Natural killer cell treated with Interleukin-12 subunit alpha and Interleukin-12 subunit beta and Interleukin-15 and Interleukin-18, amount 100 ng/mL, for 72 hours (primary cell): Measurements from ENCODE around the gene SFSWAP. TPM values are rescaled to one million over a fixed set of nuclear protein-coding genes. Genes with fewer than 3 reads are reported as not detected.
A peak's percentile ranks its signal among the peaks of the same experiment; 100 is the strongest.
"Not testable (repeated sequence)": the region's sequence is repeated elsewhere in the genome, so short reads cannot be mapped to it uniquely, and the experiment has no call there.

ENCODE experiments used
- ATAC-seq, 2 donors: fragments of 150-1000 bp; cut with Tn5 transposase in 1 of 2; sonication (Bioruptor Pico), chemical (Tn5 transposase) in 1 of 2; 2 replicates each; pipeline ENCODE4 v1.10.0; 2021
- DNase-seq: peaks from one replicate; pipeline ENCODE4 v3.0.0; 2022; ENCODE audit warnings: low spot score
- H3K27ac Mint-ChIP-seq, 2 donors: 1 replicate in 1 of 2; 2 replicates in 1 of 2; pipeline ENCODE4 v1.8.0; 2022; ENCODE audit warnings: mixed read lengths in 2 of 2, mild to moderate bottlenecking in 1 of 2, moderate library complexity in 1 of 2
- H3K27me3 Mint-ChIP-seq, 2 donors: 1 replicate in 1 of 2; 2 replicates in 1 of 2; pipeline ENCODE4 v1.8.0; 2022; ENCODE audit warnings: mixed read lengths in 2 of 2
- H3K36me3 Mint-ChIP-seq: one replicate; pipeline ENCODE4 v1.8.0; 2022; ENCODE audit warnings: mixed read lengths
- H3K4me1 Mint-ChIP-seq, 2 donors: 1 replicate in 1 of 2; 2 replicates in 1 of 2; pipeline ENCODE4 v1.8.0; 2022; ENCODE audit warnings: low read depth in 2 of 2, mixed read lengths in 2 of 2, mild to moderate bottlenecking in 1 of 2
- H3K4me3 Mint-ChIP-seq: one replicate; pipeline ENCODE4 v1.8.0; 2022; ENCODE audit warnings: mixed read lengths
- H3K9me3 Mint-ChIP-seq: 2 replicates; pipeline ENCODE4 v1.8.0; 2022; ENCODE audit warnings: mixed read lengths
- total RNA-seq, 2 donors: library from RNA; stranded (reverse); gene quantifications; one replicate each; pipeline ENCODE4 v1.2.3, GENCODE V29; 2022

The SFSWAP gene
- total RNA-seq, 2 donors from 2014 or later: 64.9 to 91.6 TPM

DNA sequence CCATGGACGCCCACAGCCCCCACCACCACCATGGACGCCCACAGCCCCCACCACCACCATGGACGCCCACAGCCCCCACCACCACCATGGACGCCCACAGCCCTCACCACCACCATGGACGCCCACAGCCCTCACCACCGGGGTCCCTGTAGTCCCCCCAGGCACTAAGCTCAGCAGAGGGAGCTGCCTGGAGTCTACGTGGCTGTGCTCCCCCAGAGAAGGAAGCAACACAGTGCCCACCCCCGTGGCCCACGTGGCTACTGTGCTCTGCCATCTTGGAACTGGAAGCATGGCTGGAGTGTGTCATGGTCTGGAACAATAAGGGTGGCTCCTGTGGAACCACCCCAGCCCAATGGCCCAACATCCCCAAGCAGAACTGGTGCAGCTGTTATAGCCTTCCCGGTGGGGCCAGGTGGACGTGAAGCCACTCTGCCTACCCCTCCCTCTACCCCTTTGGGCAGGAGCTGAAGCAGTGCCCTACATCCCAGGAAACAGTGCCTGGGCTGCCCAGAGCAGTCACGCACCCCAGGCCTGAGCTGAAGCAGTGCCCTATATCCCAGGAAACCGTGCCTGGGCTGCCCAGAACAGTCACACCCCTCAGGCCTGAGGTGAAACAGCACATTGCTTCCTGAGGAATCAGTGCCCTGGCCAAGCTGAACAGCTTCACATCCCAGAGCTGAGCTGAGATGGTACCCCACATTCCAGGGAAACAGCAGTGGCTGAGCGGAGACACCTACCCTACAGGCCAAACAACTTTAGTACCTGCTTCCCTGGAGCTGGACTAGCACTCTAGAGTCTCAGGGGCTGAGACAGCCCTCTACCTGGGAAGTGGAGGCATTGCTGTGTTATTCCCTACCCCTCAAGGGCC lies 9.0 kb upstream of the SFSWAP start:
- ATAC-seq (no peak), DNase-seq (no peak)
- Mint-ChIP-seq H3K27ac (no peak overlapping the region), H3K9me3 (peaks cover 3% of the 10 kb centered on the region), H3K36me3 (peaks cover 13% of the 10 kb centered on the region), H3K27me3 (peaks cover 14 to 16% of the 10 kb centered on the region in 2 donors), H3K4me3 (no peak overlapping the region), H3K4me1 (no peaks in the 10 kb centered on the region)

DNA sequence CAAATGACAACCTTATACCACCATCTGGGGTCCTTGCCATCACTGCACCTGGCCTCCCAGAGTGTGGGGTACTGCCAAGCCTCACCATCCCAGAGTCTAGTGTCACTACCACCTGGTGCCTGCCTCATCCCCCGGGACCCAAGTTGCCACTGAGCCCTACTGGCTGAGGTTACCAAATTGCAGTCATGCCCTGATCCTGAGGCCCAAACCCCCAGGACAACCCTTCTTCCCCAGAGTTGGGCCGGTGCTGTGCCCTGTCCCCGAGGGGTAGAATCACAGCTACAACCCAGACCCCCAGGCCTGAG lies 8.4 kb upstream of the SFSWAP start:
- no peak overlapping the region for H3K4me3 Mint-ChIP-seq
- H3K27ac Mint-ChIP-seq: no peak overlapping the region
- peaks cover 3% of the 10 kb centered on the region for H3K9me3 Mint-ChIP-seq
- peaks cover 14 to 16% of the 10 kb centered on the region in 2 donors for H3K27me3 Mint-ChIP-seq
- ATAC-seq (no peak), DNase-seq (no peak)
- H3K4me1 Mint-ChIP-seq: no peaks in the 10 kb centered on the region
- peaks cover 13% of the 10 kb centered on the region for H3K36me3 Mint-ChIP-seq

DNA sequence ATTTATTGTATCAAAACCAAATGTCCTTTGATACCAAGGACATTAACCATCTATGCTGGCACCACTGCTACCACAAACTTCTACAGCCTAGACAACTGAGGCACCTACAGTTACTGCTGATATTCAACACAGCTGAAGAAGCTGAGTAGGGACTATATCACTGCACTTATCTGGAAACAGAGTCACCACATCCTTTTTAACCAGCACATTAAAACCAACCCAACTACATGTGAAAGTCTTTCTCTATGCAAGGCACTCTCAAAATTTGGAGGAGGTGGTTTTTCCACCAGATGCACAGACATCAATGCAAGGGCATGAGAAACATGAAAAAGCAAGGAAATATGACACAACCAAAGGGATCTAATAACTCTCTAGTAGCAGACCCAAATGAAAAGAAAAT lies 7.7 kb upstream of the SFSWAP start:
- Mint-ChIP-seq H3K27ac (no peak overlapping the region), H3K4me3 (no peak overlapping the region), H3K27me3 (peaks cover 14 to 16% of the 10 kb centered on the region in 2 donors), H3K36me3 (peaks cover 13% of the 10 kb centered on the region), H3K9me3 (peaks cover 3% of the 10 kb centered on the region), H3K4me1 (no peaks in the 10 kb centered on the region)
- DNase-seq (no peak), ATAC-seq (no peak)

DNA sequence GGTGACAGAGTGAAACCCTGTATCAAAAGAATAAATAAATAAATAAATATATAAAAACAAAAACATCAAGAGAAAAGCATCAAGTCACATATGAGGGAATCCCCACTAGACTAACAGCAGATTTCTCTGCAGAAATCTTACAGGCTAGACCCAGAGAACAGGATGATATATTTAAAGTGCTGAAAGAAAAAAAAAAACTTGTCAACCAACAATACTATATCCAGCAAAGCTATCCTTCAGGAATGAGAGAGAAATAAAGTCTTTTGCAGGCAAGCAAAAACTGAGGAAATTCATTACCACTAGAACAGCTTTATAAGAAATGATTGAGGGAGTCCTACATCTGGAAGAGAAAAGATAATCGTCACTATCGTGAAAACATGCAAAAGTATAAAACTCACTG lies 6.4 kb upstream of the SFSWAP start:
- Mint-ChIP-seq H3K4me3 (no peak overlapping the region), H3K4me1 (peaks cover 3 to 4% of the 10 kb centered on the region in 2 donors), H3K36me3 (peaks cover 16% of the 10 kb centered on the region), H3K9me3 (peaks cover 3% of the 10 kb centered on the region), H3K27ac (no peak overlapping the region), H3K27me3 (peaks cover 9 to 10% of the 10 kb centered on the region in 2 donors)
- ATAC-seq: no peak
- DNase-seq: no peak

DNA sequence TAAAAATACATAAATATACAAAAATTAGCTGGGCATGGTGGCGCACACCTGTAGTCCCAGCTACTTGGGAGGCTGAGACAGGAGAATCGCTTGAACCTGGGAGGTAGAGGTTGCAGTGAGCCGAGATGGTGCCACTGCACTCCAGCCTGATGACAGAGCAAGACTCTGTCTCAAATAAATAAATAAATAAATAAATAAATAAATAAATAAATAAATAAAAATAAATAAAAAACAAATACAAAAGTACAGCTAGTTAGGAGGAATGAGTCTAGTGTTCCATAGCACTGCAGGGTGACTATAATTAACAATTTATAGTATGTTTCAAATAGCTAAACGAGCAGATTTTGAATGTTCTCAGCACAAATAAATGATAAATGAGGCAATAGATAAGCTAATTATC lies 4.2 kb upstream of the SFSWAP start:
- H3K9me3 Mint-ChIP-seq, H3K27me3 Mint-ChIP-seq, DNase-seq, H3K27ac Mint-ChIP-seq, H3K4me3 Mint-ChIP-seq, ATAC-seq: not testable (repeated sequence)
- peaks cover 8 to 12% of the 10 kb centered on the region in 2 donors for H3K4me1 Mint-ChIP-seq
- H3K36me3 Mint-ChIP-seq: peaks cover 19% of the 10 kb centered on the region

DNA sequence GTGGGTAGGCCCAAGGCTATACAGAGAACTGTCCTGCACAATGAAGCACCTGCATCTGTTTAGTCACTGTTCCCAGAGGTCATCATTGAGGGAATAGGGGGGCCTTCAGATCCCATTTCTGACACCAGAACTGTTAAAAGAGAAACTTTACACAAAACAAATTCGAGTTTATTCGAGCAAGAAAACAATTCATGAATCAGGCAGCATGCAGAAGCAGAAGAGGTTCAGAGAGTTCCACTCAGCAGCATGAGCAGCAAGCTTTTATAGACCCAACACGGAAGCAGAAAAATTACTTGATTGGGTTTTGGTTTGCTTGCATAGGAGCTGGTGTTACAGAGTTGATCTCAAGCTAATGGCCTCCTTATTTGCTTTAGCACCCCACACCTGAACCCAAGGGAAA lies 1.7 kb upstream of the SFSWAP start:
- Mint-ChIP-seq H3K9me3 (peaks cover 3% of the 10 kb centered on the region), H3K27me3 (peaks cover 3 to 6% of the 10 kb centered on the region in 2 donors), H3K4me3 (peak overlapping the region; percentile 97), H3K27ac (peak overlapping the region; percentile 97 to 98), H3K4me1 (peaks cover 20 to 22% of the 10 kb centered on the region in 2 donors), H3K36me3 (peaks cover 12% of the 10 kb centered on the region)
- no peak for DNase-seq
- ATAC-seq: no peak

DNA sequence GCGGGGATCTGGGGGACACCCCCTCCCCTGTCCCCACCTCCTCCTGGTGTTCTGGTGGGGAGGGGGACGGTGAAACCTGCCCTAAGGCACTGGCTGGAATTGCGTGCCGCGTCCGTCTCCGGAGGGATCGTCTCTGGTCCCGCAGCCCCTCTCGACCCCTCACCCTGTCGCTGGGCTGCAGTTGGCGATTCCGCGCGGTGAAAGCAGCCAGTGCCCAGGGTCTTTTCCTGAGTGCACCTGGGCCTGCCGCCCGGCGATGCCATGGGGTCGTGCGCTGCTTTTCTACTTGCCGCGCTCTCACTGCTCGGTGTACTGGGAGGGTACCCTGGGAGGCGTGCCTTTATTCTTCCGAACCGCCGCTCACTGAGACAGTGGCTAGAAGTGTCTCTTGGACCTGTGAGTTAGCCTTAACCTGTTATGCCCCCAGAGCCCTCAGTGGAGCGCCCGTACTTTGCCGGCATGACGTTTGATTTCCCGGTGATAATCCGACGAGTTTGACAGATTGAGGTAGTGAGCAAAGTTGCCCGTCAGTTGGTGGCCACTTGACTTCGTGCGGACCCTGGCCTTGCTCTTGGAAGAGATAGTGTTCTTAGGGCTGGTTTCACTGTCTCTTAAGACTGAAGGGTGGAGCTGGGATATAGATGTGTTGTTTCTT lies 788 bp downstream of the SFSWAP start:
- peaks cover 20 to 22% of the 10 kb centered on the region in 2 donors for H3K4me1 Mint-ChIP-seq
- H3K9me3 Mint-ChIP-seq: no peaks in the 10 kb centered on the region
- H3K4me3 Mint-ChIP-seq: peak overlapping the region; percentile 97
- H3K27me3 Mint-ChIP-seq: no peaks in the 10 kb centered on the region
- H3K27ac Mint-ChIP-seq: peak overlapping the region; percentile 97 to 98
- DNase-seq: no peak
- H3K36me3 Mint-ChIP-seq: peaks cover 20% of the 10 kb centered on the region
- ATAC-seq: peak in 1 of 2 donors; percentile 2

DNA sequence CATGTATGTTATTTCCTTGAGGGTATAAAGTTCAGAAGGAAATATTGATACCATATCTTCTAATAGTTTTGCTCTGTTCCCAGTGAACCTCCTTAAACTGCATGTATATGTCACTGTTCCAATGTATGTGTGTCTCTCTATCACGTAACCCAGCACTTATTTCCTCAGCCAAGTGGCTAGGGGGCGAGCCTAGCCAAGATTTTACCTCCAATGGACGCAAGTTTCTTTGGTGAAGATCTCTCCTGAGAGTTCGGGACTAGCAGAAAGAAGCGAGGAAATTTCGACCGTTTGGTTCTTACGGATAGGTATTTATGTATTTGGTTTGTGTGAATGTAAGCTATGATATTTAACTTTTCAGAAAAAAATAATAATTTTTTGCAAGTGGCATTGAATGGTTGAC lies 2.5 kb downstream of the SFSWAP start:
- Mint-ChIP-seq H3K36me3 (peaks cover 27% of the 10 kb centered on the region), H3K9me3 (no peaks in the 10 kb centered on the region), H3K27ac (no peak overlapping the region), H3K27me3 (no peaks in the 10 kb centered on the region), H3K4me3 (no peak overlapping the region), H3K4me1 (peaks cover 24 to 25% of the 10 kb centered on the region in 2 donors)
- DNase-seq (no peak), ATAC-seq (no peak)

DNA sequence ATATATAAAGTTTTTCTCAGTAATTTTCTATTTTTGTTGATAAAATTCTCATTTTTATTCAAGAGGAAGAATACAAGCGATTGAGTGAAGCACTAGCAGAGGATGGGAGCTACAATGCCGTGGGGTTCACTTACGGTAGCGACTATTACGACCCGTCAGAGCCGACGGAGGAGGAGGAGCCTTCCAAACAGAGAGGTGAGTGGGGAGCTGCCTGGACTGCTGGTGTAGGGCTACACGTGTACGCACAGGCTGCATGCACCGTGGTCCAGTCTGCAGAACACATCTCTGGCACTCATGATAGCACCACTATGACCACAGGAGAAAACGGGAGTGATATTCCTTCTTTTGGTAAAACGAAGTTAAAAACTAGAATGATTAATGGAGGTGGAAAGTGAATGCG lies 3.9 kb downstream of the SFSWAP start:
- DNase-seq: no peak
- no peak for ATAC-seq
- Mint-ChIP-seq H3K9me3 (no peaks in the 10 kb centered on the region), H3K27ac (no peak overlapping the region), H3K36me3 (peaks cover 26% of the 10 kb centered on the region), H3K27me3 (no peaks in the 10 kb centered on the region), H3K4me1 (peaks cover 18 to 19% of the 10 kb centered on the region in 2 donors), H3K4me3 (no peak overlapping the region)

DNA sequence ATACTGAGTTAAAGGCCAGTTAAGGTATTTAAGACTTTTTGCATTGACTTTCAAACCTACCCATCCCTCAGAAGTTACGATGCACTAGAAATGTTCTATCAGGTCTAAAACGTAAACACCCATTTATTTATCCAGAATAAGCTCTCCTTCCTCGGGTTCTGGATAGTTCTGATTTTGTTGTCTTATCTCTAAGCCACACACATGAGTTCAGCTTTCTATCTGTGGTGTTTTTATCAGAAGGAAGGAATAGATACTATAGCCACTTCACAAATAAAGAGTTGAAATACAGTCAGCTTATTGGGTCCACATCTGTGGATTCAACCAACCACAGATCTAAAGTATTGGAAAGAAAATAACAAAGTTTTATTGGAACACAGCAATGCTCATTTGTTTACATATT lies 5.4 kb downstream of the SFSWAP start:
- H3K27ac Mint-ChIP-seq: no peak overlapping the region
- H3K4me1 Mint-ChIP-seq: peaks cover 12 to 20% of the 10 kb centered on the region in 2 donors
- no peak overlapping the region for H3K4me3 Mint-ChIP-seq
- ATAC-seq (no peak), DNase-seq (no peak)
- H3K36me3 Mint-ChIP-seq: peaks cover 34% of the 10 kb centered on the region
- no peaks in the 10 kb centered on the region for H3K27me3 Mint-ChIP-seq
- no peaks in the 10 kb centered on the region for H3K9me3 Mint-ChIP-seq

DNA sequence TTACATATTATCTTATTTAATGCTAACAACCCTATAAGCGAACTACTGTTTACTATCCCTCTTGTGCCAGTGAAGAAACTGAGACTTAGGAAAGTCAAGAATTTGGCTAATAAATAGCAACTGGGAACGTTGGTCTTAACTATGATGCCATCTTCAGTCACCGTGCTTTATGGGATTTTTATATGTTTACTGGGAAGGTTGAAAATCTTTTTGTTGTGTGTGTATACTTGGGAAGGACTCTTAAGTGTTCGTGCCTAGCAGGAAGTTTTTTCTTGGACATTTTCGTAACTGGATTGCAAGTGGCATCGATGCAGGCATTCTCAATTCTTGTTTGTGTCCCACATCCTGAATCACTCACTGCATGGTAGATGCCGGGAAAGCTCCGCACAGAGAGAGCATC lies 9.4 kb downstream of the SFSWAP start:
- Mint-ChIP-seq H3K27ac (no peak overlapping the region), H3K27me3 (no peaks in the 10 kb centered on the region), H3K36me3 (peaks cover 34% of the 10 kb centered on the region), H3K4me1 (peaks cover 15 to 17% of the 10 kb centered on the region in 2 donors), H3K9me3 (no peaks in the 10 kb centered on the region), H3K4me3 (no peak overlapping the region)
- ATAC-seq: no peak
- DNase-seq: no peak

DNA sequence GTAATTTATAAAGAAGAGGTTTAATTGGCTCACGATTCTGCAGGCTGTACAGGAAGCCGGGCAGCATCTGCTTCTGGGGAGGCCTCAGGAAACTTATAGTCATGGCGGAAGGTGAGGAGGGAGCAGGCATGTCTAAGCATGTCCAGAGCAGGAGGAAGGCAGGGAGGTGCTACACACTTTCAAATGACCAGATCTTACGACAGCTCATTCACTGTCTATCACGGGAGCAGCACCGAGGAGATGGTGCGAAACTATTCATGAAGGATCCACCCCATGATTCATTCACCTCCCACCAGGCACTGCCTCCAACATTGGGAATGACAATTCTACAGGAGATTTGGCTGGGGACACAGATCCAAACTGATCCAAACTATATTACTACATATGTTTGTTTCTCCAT lies 10.0 kb downstream of the SFSWAP start:
- DNase-seq (no peak), ATAC-seq (no peak)
- Mint-ChIP-seq H3K27me3 (no peaks in the 10 kb centered on the region), H3K9me3 (no peaks in the 10 kb centered on the region), H3K27ac (no peak overlapping the region), H3K4me1 (peaks cover 15 to 17% of the 10 kb centered on the region in 2 donors), H3K4me3 (no peak overlapping the region), H3K36me3 (peaks cover 34% of the 10 kb centered on the region)

DNA sequence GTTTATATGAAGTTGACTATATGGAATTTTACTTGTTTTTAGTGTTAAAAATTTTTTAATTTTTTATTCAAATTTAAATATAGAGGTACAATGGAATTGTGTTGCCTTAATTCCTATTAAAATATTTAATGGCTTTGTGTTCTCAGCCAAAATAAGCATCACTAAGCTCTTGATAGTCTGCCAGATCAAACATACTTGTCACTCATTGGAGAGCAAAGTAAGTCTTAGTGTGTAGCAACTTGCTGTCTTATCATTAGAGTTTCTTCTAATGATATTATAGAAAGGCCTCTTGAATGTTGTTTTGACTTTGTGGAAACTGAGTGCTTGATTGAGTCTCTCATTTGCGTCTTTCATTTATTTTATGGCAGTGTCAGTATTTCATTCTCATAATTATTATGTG lies 10.7 kb downstream of the SFSWAP start:
- no peak for DNase-seq
- H3K27me3 Mint-ChIP-seq: no peaks in the 10 kb centered on the region
- no peak overlapping the region for H3K4me3 Mint-ChIP-seq
- peaks cover 28% of the 10 kb centered on the region for H3K36me3 Mint-ChIP-seq
- no peak overlapping the region for H3K27ac Mint-ChIP-seq
- no peak for ATAC-seq
- no peaks in the 10 kb centered on the region for H3K9me3 Mint-ChIP-seq
- peaks cover 15 to 17% of the 10 kb centered on the region in 2 donors for H3K4me1 Mint-ChIP-seq

DNA sequence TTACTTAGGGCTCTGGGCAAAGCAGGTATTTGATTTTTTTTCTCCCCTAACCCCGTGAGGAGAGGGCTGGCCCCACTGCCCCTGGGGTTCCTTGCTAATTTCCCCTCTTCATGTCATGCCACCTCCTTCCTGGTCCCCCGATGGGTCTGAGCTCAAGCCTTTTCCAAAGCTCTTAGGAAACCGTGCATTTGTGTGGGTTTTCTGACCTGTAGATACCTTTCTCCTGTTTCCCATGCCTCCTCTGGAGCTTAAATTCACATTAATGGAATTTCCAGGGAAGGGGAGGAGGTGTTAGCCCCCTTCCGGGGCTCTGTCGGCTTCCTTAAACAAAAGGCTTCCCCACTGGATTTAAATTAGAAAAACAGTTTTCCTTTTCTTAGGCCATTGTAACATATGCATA lies 12.6 kb downstream of the SFSWAP start:
- Mint-ChIP-seq H3K27me3 (no peaks in the 10 kb centered on the region), H3K4me3 (no peak overlapping the region), H3K9me3 (no peaks in the 10 kb centered on the region), H3K4me1 (peaks cover 11 to 15% of the 10 kb centered on the region in 2 donors), H3K27ac (no peak overlapping the region), H3K36me3 (peaks cover 17% of the 10 kb centered on the region)
- DNase-seq (no peak), ATAC-seq (no peak)
